ENCODE data around the gene RGS7. TPM values are rescaled to one million over a fixed set of nuclear protein-coding genes. Genes with fewer than 3 reads are reported as not detected.
"Not testable (repeated sequence)": the region's sequence is repeated elsewhere in the genome, so short reads cannot be mapped to it uniquely, and the experiment has no call there.

Gene RGS7
- total RNA-seq, 4 donors from 2014 or later: 0.11 to 0.33 TPM; not detected in 2

GRCh38 chr1:240737298-240737697, 619.7 kb downstream of the RGS7 start:
- WGBS: 70% methylated on average over 4 of the region's 4 CpGs
- intact Hi-C loops (cut with DNase I): loop anchor here (10.0 kb wide), 1 partner anchor 208 kb away; no protein-coding TSS in a partner anchor
- no peaks in the 10 kb centered on the region for H3K36me3 ChIP-seq
- no peak for DNase-seq (ENCODE audit: extremely low spot score)
- H3K27me3 ChIP-seq: no peaks in the 10 kb centered on the region
- TF ChIP-seq EP300 (IDR thresholded peaks at IDR 0.05): no peak
- TF ChIP-seq POLR2A (IDR thresholded peaks at IDR 0.05; ENCODE audit: low read depth): no peak
- TF ChIP-seq POLR2AphosphoS5 (IDR thresholded peaks at IDR 0.05): no peak
- no peak for TF ChIP-seq CTCF (IDR thresholded peaks at IDR 0.05)
- no peaks in the 10 kb centered on the region for H3K4me1 ChIP-seq
- H3K9me3 ChIP-seq: no peaks in the 10 kb centered on the region
- no peak overlapping the region for H3K27ac ChIP-seq (replicated peaks in 1 of 4)
- H3K4me3 ChIP-seq: no peak overlapping the region

GRCh38 chr1:240734705-240735104, 622.3 kb downstream of the RGS7 start:
- H3K27me3 ChIP-seq; H3K9me3 ChIP-seq; H3K4me3 ChIP-seq; H3K36me3 ChIP-seq; H3K4me1 ChIP-seq; DNase-seq (ENCODE audit: extremely low spot score); H3K27ac ChIP-seq (replicated peaks in 1 of 4): not testable (repeated sequence)
- WGBS: 86% methylated on average over 3 of the region's 3 CpGs
- intact Hi-C loops (cut with DNase I): loop anchor here (10.0 kb wide), 1 partner anchor 210 kb away; no protein-coding TSS in a partner anchor

- WGBS: 81% methylated on average over 3 of the region's 3 CpGs
- TF ChIP-seq POLR2A (IDR thresholded peaks at IDR 0.05; ENCODE audit: low read depth) (no peak), EP300 (IDR thresholded peaks at IDR 0.05) (no peak), CTCF (IDR thresholded peaks at IDR 0.05) (no peak), POLR2AphosphoS5 (IDR thresholded peaks at IDR 0.05) (no peak)
- intact Hi-C loops (cut with DNase I): loop anchor here (10.0 kb wide), 1 partner anchor 211 kb away; no protein-coding TSS in a partner anchor
Measured at GRCh38 chr1:240734001-240734400, 623.0 kb downstream of the RGS7 start.

GRCh38 chr1:240732390-240732789, 624.6 kb downstream of the RGS7 start:
- WGBS: 12% methylated on average over 5 of the region's 5 CpGs
- Histone ChIP-seq H3K4me3 (no peak overlapping the region), H3K4me1 (no peaks in the 10 kb centered on the region), H3K27ac (replicated peaks in 1 of 4) (no peak overlapping the region), H3K9me3 (no peaks in the 10 kb centered on the region), H3K27me3 (no peaks in the 10 kb centered on the region), H3K36me3 (no peaks in the 10 kb centered on the region)
- TF ChIP-seq EP300 (IDR thresholded peaks at IDR 0.05) (no peak), CTCF (IDR thresholded peaks at IDR 0.05) (peak; percentile 37 to 66 (median 54))
- DNase-seq (ENCODE audit: extremely low spot score): no peak
- intact Hi-C loops (cut with DNase I): loop anchor here (10.0 kb wide), 1 partner anchor 212 kb away; no protein-coding TSS in a partner anchor

More at GRCh38 chr1:240734001-240734400, 623.0 kb downstream of the RGS7 start:
- Histone ChIP-seq H3K4me3 (no peak overlapping the region), H3K36me3 (no peaks in the 10 kb centered on the region), H3K4me1 (no peaks in the 10 kb centered on the region), H3K9me3 (no peaks in the 10 kb centered on the region), H3K27ac (replicated peaks in 1 of 4) (no peak overlapping the region), H3K27me3 (no peaks in the 10 kb centered on the region)
- DNase-seq (ENCODE audit: extremely low spot score): no peak

Small RNA genes within 50 kb of the gene (small RNA-seq; reads per million reads assigned to genes)
- gene MIR3123: 0 reads per million in 3 donors

Other genes with a start within 250 kb of the RGS7 start
- gene FH, start 162.6 kb upstream of the RGS7 start, total RNA-seq: 10 to 100 TPM; 63.6 to 83.4 (median 69.1) TPM
- under 1 TPM in 3 of 4 donors, not detected in 1; 0.29 to 0.83 (median 0.42) TPM for gene KMO, start 175.2 kb upstream of the RGS7 start, total RNA-seq

Data from esophagus muscularis mucosa (tissue), 4 donors.